ENCODE measurements around the gene SNRPB.
"Not testable (repeated sequence)": the region's sequence is repeated elsewhere in the genome, so short reads cannot be mapped to it uniquely, and the experiment has no call there.

Gene SNRPB

GRCh38 chr20:2470423-2471193 lies at the start of gene SNRPB:
Gene SNRPB (minus strand): TSS chr20:2470789. CDS start chr20:2470690, 99 bp downstream.
- DNase-seq (ENCODE audit: low spot score), result peak; percentile 99

GRCh38 chr20:2519115-2519809 lies 48.7 kb upstream of the SNRPB start:
- no peak for DNase-seq (ENCODE audit: low spot score)

GRCh38 chr20:2518558-2518957 lies 48.0 kb upstream of the SNRPB start:
- DNase-seq (ENCODE audit: low spot score), result no peak

DNA sequence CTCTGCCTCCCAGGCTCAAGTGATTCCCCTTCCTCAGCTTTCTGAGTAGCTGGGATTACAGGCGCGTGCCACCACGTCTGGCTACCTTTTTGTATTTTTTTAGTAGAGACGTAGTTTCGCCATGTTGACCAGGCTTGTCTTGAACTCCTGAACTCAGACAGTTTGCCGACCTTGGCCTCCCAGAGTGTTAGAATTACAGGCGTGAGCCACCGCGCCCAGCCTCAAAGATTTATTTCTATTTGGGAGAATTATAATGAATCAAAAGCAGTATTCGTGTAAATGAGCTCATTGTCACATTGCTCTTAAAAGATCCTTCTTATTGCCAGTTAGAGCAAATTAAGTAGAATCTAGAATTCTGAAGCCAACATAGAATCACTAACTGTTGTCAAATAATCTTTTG lies 47.5 kb upstream of the SNRPB start:
- DNase-seq (ENCODE audit: low spot score), result no peak

- DNase-seq (ENCODE audit: low spot score), result no peak
Observed at GRCh38 chr20:2516399-2516798, 45.8 kb upstream of the SNRPB start.

DNA sequence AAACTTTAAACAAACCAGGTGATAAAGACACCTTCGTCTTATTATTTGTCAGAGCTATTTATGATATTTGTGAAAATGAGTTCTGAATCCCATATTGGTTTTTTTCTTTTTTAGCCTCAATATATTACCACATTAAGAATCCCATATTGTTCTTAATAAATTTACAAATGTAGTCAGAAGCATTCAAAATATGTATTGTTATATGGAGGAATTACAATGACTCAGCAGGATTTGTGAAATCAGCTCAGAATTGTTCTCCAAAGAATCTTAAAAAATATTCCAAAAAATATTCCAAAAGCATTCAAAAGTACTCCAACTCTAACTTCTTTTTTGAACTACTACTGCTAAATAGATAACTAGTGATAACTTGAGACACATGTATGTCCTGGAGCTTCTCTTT lies 44.6 kb upstream of the SNRPB start:
- no peak for DNase-seq (ENCODE audit: low spot score)

DNA sequence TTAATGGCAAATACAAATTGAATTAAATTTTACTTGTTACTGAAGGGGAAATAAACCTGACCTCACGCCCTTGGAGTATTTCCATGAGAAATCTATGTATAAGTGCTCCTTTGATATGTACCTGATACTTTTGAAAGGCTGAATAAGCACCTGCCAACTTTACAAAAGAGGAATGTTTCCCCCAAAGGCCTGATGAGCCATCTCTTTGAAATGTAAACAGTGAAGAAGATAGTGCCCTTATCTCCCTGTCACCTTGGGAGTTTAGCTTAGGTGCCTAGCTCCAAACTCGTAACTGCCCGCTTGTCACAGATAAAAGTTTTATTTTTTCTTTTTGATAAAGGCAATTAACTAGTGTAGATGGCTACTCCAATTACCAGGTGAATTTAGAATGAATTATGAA lies 39.2 kb upstream of the SNRPB start:
- no peak for DNase-seq (ENCODE audit: low spot score)

DNA sequence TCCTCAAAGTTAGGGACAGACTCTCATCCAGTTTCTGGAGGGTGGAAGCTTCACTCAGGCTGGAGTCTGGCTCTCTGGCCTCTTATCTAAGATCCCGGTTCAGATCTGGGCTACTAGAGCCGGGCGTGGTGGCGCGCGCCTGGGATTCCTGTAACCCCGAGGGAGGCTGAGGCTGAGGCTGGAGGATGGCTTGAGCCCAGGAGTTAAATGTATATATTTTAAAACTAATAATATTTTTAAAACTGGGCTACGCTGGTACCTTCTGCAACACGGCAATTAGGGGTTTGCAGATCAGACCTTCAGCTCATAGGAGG lies 38.8 kb upstream of the SNRPB start:
- no peak for DNase-seq (ENCODE audit: low spot score)

- peak; percentile 93 for DNase-seq (ENCODE audit: low spot score)
Observed at GRCh38 chr20:2508631-2509467, 38.3 kb upstream of the SNRPB start, which contains the start of gene ZNF343. Gene ZNF343 (minus strand): TSS chr20:2508915. CDS start chr20:2493895, 15,020 bp downstream.

DNA sequence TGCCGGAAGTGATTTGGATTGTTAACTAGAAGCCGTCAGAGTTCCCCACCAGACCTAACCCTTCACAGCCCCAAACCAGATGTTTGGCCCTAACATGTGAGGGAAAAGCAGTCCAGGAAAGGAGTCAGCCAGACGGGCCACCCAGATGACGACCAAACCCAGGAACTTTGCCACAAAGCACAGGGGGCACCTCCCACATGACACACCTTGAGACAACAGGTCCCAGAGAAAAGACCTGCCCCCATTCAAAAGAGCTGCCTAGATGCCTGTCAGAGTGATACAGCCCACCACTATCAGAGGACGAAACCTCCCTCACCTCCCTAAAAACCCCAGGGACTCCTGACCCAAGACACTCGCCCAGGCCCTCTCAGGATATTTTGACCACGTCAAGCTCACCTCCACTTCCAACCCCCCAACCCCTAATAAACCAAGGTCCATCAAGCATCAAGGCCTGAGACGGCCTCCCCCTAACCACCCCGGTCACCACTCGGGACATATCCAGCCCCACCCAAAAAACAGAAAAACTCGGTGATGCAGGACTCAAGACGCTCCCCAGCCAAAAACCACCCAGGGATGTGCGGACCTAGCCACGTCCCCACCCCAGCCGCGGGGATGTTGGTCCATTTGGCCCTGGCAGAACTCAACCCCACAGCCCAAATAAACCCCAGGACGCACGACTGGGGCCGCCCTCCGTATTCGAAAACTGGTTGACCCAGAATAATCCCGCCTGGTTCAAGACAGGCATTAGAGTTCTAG lies 37.5 kb upstream of the SNRPB start:
- DNase-seq (ENCODE audit: low spot score), result peak; percentile 59

DNA sequence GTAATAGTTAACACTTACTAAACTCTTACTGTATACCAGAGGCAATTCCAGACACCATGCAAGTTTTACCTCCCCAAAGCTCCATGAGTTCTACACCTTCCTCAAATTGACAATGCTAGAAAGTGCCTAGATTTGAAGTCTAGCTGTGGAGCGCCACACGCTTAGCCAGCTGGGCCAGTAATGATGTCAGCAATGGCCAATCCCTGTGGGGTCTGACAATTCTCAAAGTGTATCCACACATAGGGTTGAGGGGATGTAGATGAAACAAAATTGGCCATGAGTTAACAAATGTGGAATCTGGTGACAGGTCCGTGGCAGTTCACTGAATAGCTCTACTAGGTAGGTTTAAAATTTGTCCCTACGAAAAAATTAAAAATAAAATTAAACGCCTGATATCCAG lies 36.9 kb upstream of the SNRPB start:
- peak; percentile 19 for DNase-seq (ENCODE audit: low spot score)

DNA sequence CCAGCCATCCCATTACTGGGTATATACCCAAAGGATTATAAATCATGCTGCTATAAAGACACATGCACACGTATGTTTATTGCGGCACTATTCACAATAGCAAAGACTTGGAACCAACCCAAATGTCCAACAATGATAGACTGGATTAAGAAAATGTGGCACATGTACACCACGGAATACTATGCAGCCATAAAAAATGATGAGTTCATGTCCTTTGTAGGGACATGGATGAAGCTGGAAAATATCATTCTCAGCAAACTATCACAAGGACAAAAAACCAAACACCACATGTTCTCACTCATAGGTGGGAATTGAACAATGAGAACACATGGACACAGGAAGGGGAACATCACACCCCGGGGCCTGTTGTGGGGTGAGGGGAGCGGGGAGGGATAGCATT lies 35.8 kb upstream of the SNRPB start:
- not testable (repeated sequence) for DNase-seq (ENCODE audit: low spot score)

DNA sequence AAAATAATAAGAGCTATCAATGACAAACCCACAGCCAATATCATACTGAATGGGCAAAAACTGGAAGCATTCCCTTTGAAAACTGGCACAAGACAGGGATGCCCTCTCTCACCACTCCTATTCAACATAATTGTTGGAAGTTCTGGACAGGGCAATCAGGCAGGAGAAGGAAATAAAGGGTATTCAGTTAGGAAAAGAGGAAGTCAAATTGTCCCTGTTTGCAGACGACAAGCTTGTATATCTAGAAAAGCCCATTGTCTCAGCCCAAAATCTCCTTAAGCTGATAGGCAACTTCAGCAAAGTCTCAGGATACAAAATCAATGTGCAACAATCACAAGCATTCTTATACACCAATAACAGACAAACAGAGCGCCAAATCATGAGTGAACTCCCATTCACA lies 34.2 kb upstream of the SNRPB start:
- not testable (repeated sequence) for DNase-seq (ENCODE audit: low spot score)

- DNase-seq (ENCODE audit: low spot score), result not testable (repeated sequence)
Observed at GRCh38 chr20:2502808-2503384, 32.3 kb upstream of the SNRPB start.

GRCh38 chr20:2485661-2486060 lies 15.1 kb upstream of the SNRPB start:
- DNase-seq (ENCODE audit: low spot score), result no peak

DNA sequence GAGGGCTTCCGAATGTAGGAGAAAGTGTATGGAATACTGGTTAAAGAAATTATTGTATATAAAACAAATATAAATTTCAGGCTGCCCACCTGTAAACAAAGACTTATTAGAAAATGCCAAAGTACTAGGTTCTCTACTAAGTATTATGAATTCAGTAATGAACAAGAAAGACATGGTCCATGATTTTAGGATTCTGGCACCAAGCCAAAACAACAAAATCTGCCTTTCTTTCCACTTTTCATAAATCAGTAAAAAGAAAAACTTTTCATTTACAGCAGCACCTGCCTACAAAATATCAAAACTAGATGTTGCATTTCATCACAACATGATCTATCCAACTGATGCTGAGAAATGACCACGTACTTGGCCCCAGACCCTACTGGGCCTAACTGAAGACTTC lies 14.5 kb upstream of the SNRPB start:
- DNase-seq (ENCODE audit: low spot score), result no peak

GRCh38 chr20:2483504-2483903 lies 12.9 kb upstream of the SNRPB start:
- DNase-seq (ENCODE audit: low spot score), result no peak

DNA sequence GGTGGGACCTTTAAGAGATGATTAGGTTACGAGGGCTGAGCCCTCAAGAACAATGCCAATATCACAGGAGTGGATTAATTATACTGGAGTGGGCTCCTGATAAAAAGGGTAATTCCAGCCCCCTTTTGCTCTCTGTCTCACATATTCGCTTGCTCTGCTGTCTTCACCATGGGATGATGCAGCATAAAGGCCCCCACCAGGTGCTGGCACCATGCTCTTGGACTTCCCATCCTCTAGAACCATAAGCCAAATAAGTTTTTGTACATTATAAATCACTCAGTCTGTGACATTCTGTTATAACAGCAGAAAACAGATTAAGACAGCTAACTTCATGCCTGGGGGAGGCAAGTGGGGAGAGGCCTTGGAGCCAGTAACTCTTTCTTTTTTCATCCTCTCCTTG lies 9.8 kb upstream of the SNRPB start:
- DNase-seq (ENCODE audit: low spot score), result no peak

GRCh38 chr20:2476742-2477615 lies 6.4 kb upstream of the SNRPB start:
- no peak for DNase-seq (ENCODE audit: low spot score)

DNA sequence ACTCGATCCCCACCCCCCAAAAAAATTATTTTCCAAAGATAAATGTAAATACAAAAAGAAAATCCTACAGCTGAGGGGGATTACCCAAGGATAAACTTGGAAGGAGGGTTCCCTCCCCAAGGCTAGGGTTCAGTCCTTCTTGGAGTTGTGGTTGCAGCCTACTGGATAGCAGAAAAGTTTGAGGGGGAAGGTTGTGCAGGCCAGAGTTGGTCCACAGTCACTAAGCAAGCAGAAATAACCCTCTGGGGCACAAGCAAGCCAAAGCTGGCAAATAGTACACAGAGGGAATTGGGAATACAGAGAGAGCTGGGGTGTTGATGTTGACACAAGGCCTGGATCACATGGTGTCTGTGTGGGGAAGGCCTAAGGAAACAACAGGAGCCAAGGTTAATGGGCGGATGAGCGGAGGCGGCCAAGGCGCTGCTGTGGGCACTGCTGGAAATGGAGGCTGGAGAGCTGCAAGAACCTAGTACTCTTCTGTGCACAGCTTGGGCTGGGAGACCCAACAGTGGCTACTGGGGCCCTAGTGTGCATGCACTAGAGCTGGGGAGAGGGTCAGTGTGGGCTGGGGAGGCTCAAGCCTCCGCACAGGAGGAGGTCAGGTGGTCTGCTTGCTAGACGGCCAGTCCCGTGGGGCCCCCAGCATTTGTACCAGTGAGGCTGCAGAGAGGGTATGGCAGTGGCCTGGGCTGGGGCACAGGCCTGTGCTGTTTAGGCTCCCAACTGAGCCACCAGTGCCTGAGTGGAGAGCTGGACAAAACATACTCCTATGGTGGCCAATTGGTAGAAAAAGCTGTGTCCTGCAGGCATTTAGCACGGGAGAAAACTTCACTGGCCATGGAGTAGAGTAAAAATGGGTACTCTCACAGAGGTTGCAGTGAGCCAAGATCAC lies 5.5 kb upstream of the SNRPB start:
- no peak for DNase-seq (ENCODE audit: low spot score)
